ENCODE measurements around the gene DNTTIP2. TPM values are rescaled to one million over a fixed set of nuclear protein-coding genes. Genes with fewer than 3 reads are reported as not detected.
A peak's percentile ranks its signal among the peaks of the same experiment; 100 is the strongest.
"Not testable (repeated sequence)": the region's sequence is repeated elsewhere in the genome, so short reads cannot be mapped to it uniquely, and the experiment has no call there.

The DNTTIP2 gene
- polyA plus RNA-seq, 5 donors: 51.3 to 76.4 (median 61.1) TPM

- peak in 1 of 2 donors; percentile 5 for DNase-seq
Measured at GRCh38 chr1:93878501-93878888, 511 bp downstream of the DNTTIP2 start.

GRCh38 chr1:93877529-93877928 is 1.5 kb downstream of the DNTTIP2 start:
- DNase-seq: no peak

GRCh38 chr1:93876244-93876643 is 2.8 kb downstream of the DNTTIP2 start:
- DNase-seq: no peak

- DNase-seq: no peak
Measured at GRCh38 chr1:93874025-93874651, 4.9 kb downstream of the DNTTIP2 start.

GRCh38 chr1:93871366-93871765 is 7.6 kb downstream of the DNTTIP2 start:
- DNase-seq: no peak

- no peak for DNase-seq
Measured at GRCh38 chr1:93869653-93870052, 9.4 kb downstream of the DNTTIP2 start.

GRCh38 chr1:93868492-93868891 is 10.5 kb downstream of the DNTTIP2 start:
- DNase-seq: not testable (repeated sequence)

- DNase-seq: no peak
Measured at GRCh38 chr1:93865253-93865652, 13.8 kb downstream of the DNTTIP2 start.

- no peak for DNase-seq
Measured at GRCh38 chr1:93864175-93864574, 14.8 kb downstream of the DNTTIP2 start.

- DNase-seq: not testable (repeated sequence)
Measured at GRCh38 chr1:93857653-93858052, 21.4 kb downstream of the DNTTIP2 start.

- not testable (repeated sequence) for DNase-seq
Measured at GRCh38 chr1:93855983-93856382, 23.0 kb downstream of the DNTTIP2 start.

GRCh38 chr1:93853940-93854339 is 25.1 kb downstream of the DNTTIP2 start:
- no peak for DNase-seq

- DNase-seq: no peak
Measured at GRCh38 chr1:93851878-93852277, 27.1 kb downstream of the DNTTIP2 start.

GRCh38 chr1:93851327-93851712 is 27.7 kb downstream of the DNTTIP2 start:
- DNase-seq: no peak

GRCh38 chr1:93850687-93851326 is 28.2 kb downstream of the DNTTIP2 start:
- not testable (repeated sequence) for DNase-seq

- DNase-seq: no peak
Measured at GRCh38 chr1:93848350-93848883, 30.6 kb downstream of the DNTTIP2 start.

GRCh38 chr1:93847811-93848288 is 31.2 kb downstream of the DNTTIP2 start:
- DNase-seq: peak; percentile 61 to 71

- peak; percentile 95 to 96 for DNase-seq
Measured at GRCh38 chr1:93846992-93847810, 31.8 kb downstream of the DNTTIP2 start.

- peak; percentile 84 to 86 for DNase-seq
Measured at GRCh38 chr1:93846206-93846991, 32.6 kb downstream of the DNTTIP2 start.

- peak; percentile 31 to 58 for DNase-seq
Measured at GRCh38 chr1:93845538-93846205, 33.3 kb downstream of the DNTTIP2 start.
